IMR-90 (cell line): ENCODE data around the gene AKAP6.

Source experiments
- BHLHE40 ChIP-seq: fragments of 150-350 bp; IDR thresholded peaks from 2 replicates; pipeline ENCODE4 v1.6.1; 2016; ENCODE audit warnings: mild to moderate bottlenecking, low read depth, low read length
- CEBPB ChIP-seq: IDR thresholded peaks from 2 replicates; pipeline ENCODE4 v1.6.1; 2012; ENCODE audit warnings: low read depth, low read length, improper control_type of control experiment
- CTCF ChIP-seq: conservative IDR thresholded peaks from 2 replicates; pipeline ENCODE4 v1.5.1; 2012; ENCODE audit warnings: mild to moderate bottlenecking, low read depth, low read length, improper control_type of control experiment
- ELK1 ChIP-seq: fragments of 150-350 bp; IDR thresholded peaks from 2 replicates; pipeline ENCODE4 v1.6.1; 2016; ENCODE audit warnings: low read depth, mild to moderate bottlenecking, low read length, moderate library complexity, borderline replicate concordance
- MAFK ChIP-seq: IDR thresholded peaks from 2 replicates; pipeline ENCODE4 v1.6.1; 2012; ENCODE audit warnings: low read depth, low read length, improper control_type of control experiment
- MAZ ChIP-seq: IDR thresholded peaks from 2 replicates; pipeline ENCODE4 v1.6.1; 2012; ENCODE audit warnings: low read depth, mild to moderate bottlenecking, low read length, improper control_type of control experiment, moderate library complexity, borderline replicate concordance
- MXI1 ChIP-seq: IDR thresholded peaks from 2 replicates; pipeline ENCODE4 v1.6.1; 2012; ENCODE audit warnings: low read depth, mild to moderate bottlenecking, low read length, moderate library complexity, borderline replicate concordance
- POLR2A ChIP-seq: IDR thresholded peaks from 2 replicates; pipeline ENCODE4 v1.6.1; 2012; ENCODE audit warnings: mild to moderate bottlenecking, low read depth, low read length
- RAD21 ChIP-seq: IDR thresholded peaks from 2 replicates; pipeline ENCODE4 v1.6.1; 2012; ENCODE audit warnings: low read length, improper control_type of control experiment
- RCOR1 ChIP-seq: IDR thresholded peaks from 2 replicates; pipeline ENCODE4 v1.6.1; 2012; ENCODE audit warnings: mild to moderate bottlenecking, low read length, improper control_type of control experiment; ENCODE audit not compliant: insufficient replicate concordance
- RFX5 ChIP-seq: IDR thresholded peaks from 2 replicates; pipeline ENCODE4 v1.8.0; 2012; ENCODE audit warnings: low read depth, mild to moderate bottlenecking, low read length, moderate library complexity
- SMC3 ChIP-seq: fragments of 150-350 bp; IDR thresholded peaks from 2 replicates; pipeline ENCODE4 v1.6.1; 2016; ENCODE audit warnings: low read depth, mild to moderate bottlenecking, antibody characterized with exemption, low read length, moderate library complexity
- USF2 ChIP-seq: fragments of 150-350 bp; IDR thresholded peaks from 2 replicates; pipeline ENCODE4 v1.6.1; 2017; ENCODE audit warnings: mild to moderate bottlenecking, antibody characterized with exemption, low read length, low read depth

- TF ChIP-seq POLR2A (no peak), CTCF (no peak), ELK1 (no peak), BHLHE40 (no peak), RAD21 (no peak), MAFK (no peak), USF2 (no peak), MAZ (no peak), SMC3 (no peak), CEBPB (no peak), RCOR1 (no peak), RFX5 (no peak), MXI1 (no peak)
Observed at GRCh38 chr14:32645551-32645950, 316.5 kb downstream of the AKAP6 start.
